MCF 10A (cell line): Measurements from ENCODE around the gene ZNF683. TPM values are rescaled to one million over a fixed set of nuclear protein-coding genes. Genes with fewer than 3 reads are reported as not detected.

Experiments
- BruUV-seq: library from RNA; stranded (reverse); fragments of 400-500 nt; replicated peaks from 2 replicates; lab custom pipeline; 2021; lab: Mats Ljungman, UMichigan
- CTCF ChIA-PET: fragments of 300-600 bp; sonication (Branson Sonifier 250); formaldehyde crosslinking; extraction: SDS; loops from one replicate; lab custom pipeline; 2021; ENCODE audit warnings: antibody characterized with exemption, inconsistent platforms; lab: Yijun Ruan, JAX
- POLR2A ChIA-PET: fragments of 300-600, 350-650 bp; sonication (Branson Sonifier 250); formaldehyde crosslinking; extraction: SDS; loops from one replicate; lab custom pipeline; 2020; ENCODE audit warnings: antibody characterized with exemption, inconsistent platforms; lab: Yijun Ruan, JAX
- DNase-seq: peaks from one replicate; pipeline ENCODE4 v3.0.0-alpha.2; 2018; ENCODE audit not compliant: unreplicated experiment
- H3K27ac Mint-ChIP-seq: one replicate; pipeline ENCODE4 v1.8.0; 2022; ENCODE audit warnings: mild to moderate bottlenecking, low read depth, mixed read lengths; ENCODE audit not compliant: unreplicated experiment
- H3K27me3 Mint-ChIP-seq: one replicate; pipeline ENCODE4 v1.8.0; 2022; ENCODE audit warnings: mixed read lengths; ENCODE audit not compliant: insufficient read depth, unreplicated experiment
- H3K36me3 Mint-ChIP-seq: one replicate; pipeline ENCODE4 v1.8.0; 2022; ENCODE audit warnings: mild to moderate bottlenecking, moderate library complexity, mixed read lengths; ENCODE audit not compliant: insufficient read depth, unreplicated experiment
- H3K4me1 Mint-ChIP-seq: one replicate; pipeline ENCODE4 v1.8.0; 2022; ENCODE audit warnings: mixed read lengths; ENCODE audit not compliant: insufficient read depth, unreplicated experiment
- H3K4me3 Mint-ChIP-seq: one replicate; pipeline ENCODE4 v1.8.0; 2022; ENCODE audit warnings: mild to moderate bottlenecking, moderate library complexity, mixed read lengths; ENCODE audit not compliant: unreplicated experiment
- H3K9me3 Mint-ChIP-seq: one replicate; pipeline ENCODE4 v1.8.0; 2022; ENCODE audit warnings: mixed read lengths; ENCODE audit not compliant: unreplicated experiment
- intact Hi-C: fragments of 100-400 bp; cut with micrococcal nuclease; formaldehyde crosslinking; loops from 2 replicates; pipeline ENCODE4 v1.14.1; 2022
- total RNA-seq: library from RNA; stranded (reverse); gene quantifications from 2 replicates; pipeline ENCODE4 v1.2.3, GENCODE V29; 2022
- TF ChIP-seq, protein P1 (sequence below): fragments of 200-600 bp; IDR thresholded peaks from one replicate; pipeline ENCODE4 v1.8.0; 2022; ENCODE audit warnings: antibody characterized with exemption, mild to moderate bottlenecking; ENCODE audit not compliant: unreplicated experiment

The ZNF683 gene
- total RNA-seq, 1 experiment from 2014 or later: not detected

- ChIA-PET CTCF (interaction anchor here (0.8 to 1.5 kb wide), 2 partner anchors 11 to 200 kb away, joined by 3 to 5 read pairs; no protein-coding TSS in a partner anchor), POLR2A (no interaction called here)
- no peak for DNase-seq
- Mint-ChIP-seq H3K9me3 (no peaks in the 10 kb centered on the region), H3K4me1 (peaks cover 15% of the 10 kb centered on the region), H3K27me3 (no peaks in the 10 kb centered on the region), H3K4me3 (no peak overlapping the region), H3K36me3 (no peaks in the 10 kb centered on the region), H3K27ac (no peak overlapping the region)
- TF ChIP-seq, protein P1, sequence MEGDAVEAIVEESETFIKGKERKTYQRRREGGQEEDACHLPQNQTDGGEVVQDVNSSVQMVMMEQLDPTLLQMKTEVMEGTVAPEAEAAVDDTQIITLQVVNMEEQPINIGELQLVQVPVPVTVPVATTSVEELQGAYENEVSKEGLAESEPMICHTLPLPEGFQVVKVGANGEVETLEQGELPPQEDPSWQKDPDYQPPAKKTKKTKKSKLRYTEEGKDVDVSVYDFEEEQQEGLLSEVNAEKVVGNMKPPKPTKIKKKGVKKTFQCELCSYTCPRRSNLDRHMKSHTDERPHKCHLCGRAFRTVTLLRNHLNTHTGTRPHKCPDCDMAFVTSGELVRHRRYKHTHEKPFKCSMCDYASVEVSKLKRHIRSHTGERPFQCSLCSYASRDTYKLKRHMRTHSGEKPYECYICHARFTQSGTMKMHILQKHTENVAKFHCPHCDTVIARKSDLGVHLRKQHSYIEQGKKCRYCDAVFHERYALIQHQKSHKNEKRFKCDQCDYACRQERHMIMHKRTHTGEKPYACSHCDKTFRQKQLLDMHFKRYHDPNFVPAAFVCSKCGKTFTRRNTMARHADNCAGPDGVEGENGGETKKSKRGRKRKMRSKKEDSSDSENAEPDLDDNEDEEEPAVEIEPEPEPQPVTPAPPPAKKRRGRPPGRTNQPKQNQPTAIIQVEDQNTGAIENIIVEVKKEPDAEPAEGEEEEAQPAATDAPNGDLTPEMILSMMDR: no peak
- BruUV-seq: no TSS peak
- intact Hi-C loops: no loop called here
These were observed 5.1 kb downstream of the ZNF683 start for GRCh38 chr1:26367441-26367840.

- peaks cover 9% of the 10 kb centered on the region for H3K4me1 Mint-ChIP-seq
- ChIA-PET CTCF (interaction anchor here (0.5 to 2.4 kb wide), 16 partner anchors 9 to 324 kb away, joined by 3 to 27 read pairs (median 5); partner anchors contain the start of genes CEP85 and SH3BGRL3), POLR2A (interaction anchor here (1.8 kb wide), 1 partner anchor 13 kb away, joined by 9 read pairs; no protein-coding TSS in a partner anchor)
- H3K36me3 Mint-ChIP-seq: no peaks in the 10 kb centered on the region
- H3K4me3 Mint-ChIP-seq: no peak overlapping the region
- intact Hi-C loops: no loop called here
- DNase-seq: no peak
- no TSS peak for BruUV-seq
- TF ChIP-seq, protein P1: no peak
- no peaks in the 10 kb centered on the region for H3K27me3 Mint-ChIP-seq
- H3K27ac Mint-ChIP-seq: no peak overlapping the region
- no peaks in the 10 kb centered on the region for H3K9me3 Mint-ChIP-seq
These were observed 7.6 kb downstream of the ZNF683 start for GRCh38 chr1:26364956-26365355.

DNA sequence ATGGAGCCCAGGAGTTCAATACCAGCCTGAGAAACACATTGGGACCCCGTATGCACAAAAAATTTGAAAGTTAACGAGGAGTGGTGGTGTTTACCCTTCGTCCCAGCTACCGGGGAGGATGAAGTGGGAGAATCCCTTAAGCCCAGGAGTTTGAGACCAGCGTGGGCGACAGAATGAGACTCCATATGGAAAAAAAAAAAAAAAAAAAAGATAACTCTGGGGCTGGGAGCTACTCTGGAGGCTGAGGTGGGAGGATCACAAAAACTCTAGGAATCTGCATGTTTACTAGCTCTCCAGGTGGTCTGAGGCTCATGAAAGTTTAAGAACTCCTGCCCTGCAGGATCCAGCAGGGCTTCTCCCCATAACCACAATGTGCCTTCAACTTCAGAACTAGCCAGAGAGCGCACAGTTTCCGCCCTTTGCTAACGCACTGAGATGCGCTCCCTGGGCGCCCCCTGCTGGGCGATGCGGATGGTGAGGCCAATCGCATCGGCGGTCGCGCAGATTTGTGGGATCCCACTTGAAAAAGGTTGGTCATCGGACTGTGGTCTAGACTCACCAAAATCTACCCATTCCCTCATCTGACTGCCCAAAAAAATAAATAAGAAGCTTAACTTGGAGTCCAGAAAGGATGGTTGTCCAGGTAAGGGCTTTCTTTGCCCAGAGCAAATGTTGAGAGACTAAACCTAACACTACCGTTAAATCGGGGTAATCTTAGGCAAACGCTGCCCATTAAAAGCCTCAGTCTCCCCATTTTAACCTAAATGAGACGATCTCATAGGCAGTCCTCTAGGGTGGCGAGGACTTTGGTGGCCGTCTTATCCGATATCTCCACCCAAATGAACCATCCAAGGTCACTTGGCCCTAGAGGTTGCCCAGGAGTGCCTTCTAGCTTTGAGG, 8.8 kb downstream of the ZNF683 start:
- no peaks in the 10 kb centered on the region for H3K9me3 Mint-ChIP-seq
- intact Hi-C loops: loop anchor here (2.0 kb wide), 1 partner anchor 89 kb away; no protein-coding TSS in a partner anchor
- DNase-seq: peak; percentile 75
- BruUV-seq: no TSS peak
- no peak overlapping the region for H3K27ac Mint-ChIP-seq
- no peak overlapping the region for H3K4me3 Mint-ChIP-seq
- H3K36me3 Mint-ChIP-seq: no peaks in the 10 kb centered on the region
- ChIA-PET POLR2A (interaction anchor here (0.6 to 1.8 kb wide), 5 partner anchors 14 to 36 kb away, joined by 3 to 9 read pairs (median 3); no protein-coding TSS in a partner anchor), CTCF (interaction anchor here (0.6 to 2.4 kb wide), 30 partner anchors 9 to 1470 kb away, joined by 3 to 27 read pairs (median 5); partner anchors contain the start of genes CEP85, CRYBG2 and SH3BGRL3)
- TF ChIP-seq, protein P1: peak; percentile 93
- peaks cover 14% of the 10 kb centered on the region for H3K4me1 Mint-ChIP-seq
- no peaks in the 10 kb centered on the region for H3K27me3 Mint-ChIP-seq

DNA sequence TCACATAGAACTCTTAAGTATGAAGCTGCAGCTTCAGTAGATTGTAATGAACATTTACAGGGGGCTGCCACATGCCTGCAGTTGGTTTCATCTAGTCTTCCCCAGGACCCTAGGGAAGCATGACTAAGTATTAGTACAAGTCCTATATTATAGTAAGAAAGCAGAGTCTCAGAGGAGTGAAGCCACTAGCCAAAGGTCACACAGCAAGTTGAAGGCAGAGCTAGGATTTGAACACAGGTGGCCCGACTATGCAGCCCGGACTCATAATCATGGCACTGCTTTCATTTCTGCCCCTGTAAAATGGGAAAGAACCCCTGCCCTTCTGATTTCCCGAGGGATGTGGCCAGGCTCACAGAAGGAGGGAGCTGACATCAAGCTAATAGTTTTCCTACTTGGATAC, 10.2 kb downstream of the ZNF683 start:
- H3K4me3 Mint-ChIP-seq: no peak overlapping the region
- TF ChIP-seq, protein P1: no peak
- no peak overlapping the region for H3K27ac Mint-ChIP-seq
- no peaks in the 10 kb centered on the region for H3K36me3 Mint-ChIP-seq
- POLR2A ChIA-PET: interaction anchor here (0.8 kb wide), 1 partner anchor 86 kb away, joined by 3 read pairs; no protein-coding TSS in a partner anchor
- no peaks in the 10 kb centered on the region for H3K27me3 Mint-ChIP-seq
- CTCF ChIA-PET: interaction anchor here (0.5 to 2.8 kb wide), 10 partner anchors 9 to 887 kb away, joined by 3 to 12 read pairs (median 4); no protein-coding TSS in a partner anchor
- no peak for DNase-seq
- BruUV-seq: no TSS peak
- intact Hi-C loops: loop anchor here (2.0 kb wide), 1 partner anchor 88 kb away; no protein-coding TSS in a partner anchor
- H3K4me1 Mint-ChIP-seq: peaks cover 23% of the 10 kb centered on the region
- H3K9me3 Mint-ChIP-seq: no peaks in the 10 kb centered on the region
